RWPE2 (cell line): Measurements from ENCODE around the gene GLCE.

Experiments used
- ATAC-seq: fragments of 200-7000 bp; cut with Tn5 transposase; 3 replicates; pipeline ENCODE4 v1.9.1; 2021; ENCODE audit warnings: low read depth
- DNase-seq: peaks from one replicate; pipeline ENCODE4 v3.0.0-alpha.2; 2020; ENCODE audit warnings: low spot score
- H3K27ac ChIP-seq: fragments of 450-650 bp; 2 replicates; pipeline ENCODE4 v1.5.1; 2017; ENCODE audit warnings: mild to moderate bottlenecking; ENCODE audit not compliant: poor library complexity, severe bottlenecking
- H3K27me3 ChIP-seq: fragments of 250-450 bp; sonication (Bioruptor Pico); 2 replicates; pipeline ENCODE4 v1.5.1; 2021; ENCODE audit warnings: mild to moderate bottlenecking, moderate library complexity; ENCODE audit not compliant: insufficient read depth, poor library complexity, severe bottlenecking
- H3K36me3 ChIP-seq: fragments of 250-450 bp; sonication (Bioruptor Pico); 2 replicates; pipeline ENCODE4 v1.5.1; 2020; ENCODE audit warnings: low read depth, mild to moderate bottlenecking, moderate library complexity
- H3K4me1 ChIP-seq: fragments of 250-450 bp; sonication (Bioruptor Pico); 2 replicates; pipeline ENCODE4 v1.5.1; 2021; ENCODE audit warnings: mild to moderate bottlenecking, moderate library complexity; ENCODE audit not compliant: insufficient read depth, poor library complexity, severe bottlenecking
- H3K4me3 ChIP-seq: fragments of 250-450 bp; sonication (Bioruptor Pico); 2 replicates; pipeline ENCODE4 v1.5.1; 2021; ENCODE audit warnings: mild to moderate bottlenecking, moderate library complexity; ENCODE audit not compliant: severe bottlenecking
- H3K9me3 ChIP-seq: fragments of 250-450 bp; sonication (Bioruptor Pico); 2 replicates; pipeline ENCODE4 v1.5.1; 2021; ENCODE audit warnings: mild to moderate bottlenecking, moderate library complexity; ENCODE audit not compliant: severe bottlenecking
- TF ChIP-seq, protein P1 (sequence below): fragments of 450-650 bp; IDR thresholded peaks from one replicate; pipeline ENCODE4 v1.5.1; 2017; ENCODE audit warnings: mild to moderate bottlenecking, moderate library complexity; ENCODE audit not compliant: poor library complexity, severe bottlenecking

The GLCE gene

DNA sequence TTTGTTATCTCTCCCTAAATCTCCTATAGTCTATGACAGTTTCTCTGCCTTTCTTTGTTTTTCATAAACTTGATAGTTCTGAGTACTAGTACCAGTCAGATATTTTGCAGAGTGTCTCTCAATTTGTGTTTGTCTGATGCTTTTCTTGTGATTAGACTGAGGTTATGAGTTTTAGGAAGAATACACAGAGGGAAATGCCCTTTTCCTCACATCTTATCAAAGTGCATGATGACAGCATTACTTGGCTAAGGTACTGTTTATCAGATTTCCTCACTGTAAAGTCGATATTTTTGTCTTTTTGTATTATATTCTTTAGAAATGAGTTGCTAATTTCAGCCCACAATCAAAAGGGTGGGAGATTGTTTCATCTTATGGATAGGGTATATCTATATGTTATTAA lies 45.6 kb downstream of the GLCE start:
- TF ChIP-seq, protein P1, sequence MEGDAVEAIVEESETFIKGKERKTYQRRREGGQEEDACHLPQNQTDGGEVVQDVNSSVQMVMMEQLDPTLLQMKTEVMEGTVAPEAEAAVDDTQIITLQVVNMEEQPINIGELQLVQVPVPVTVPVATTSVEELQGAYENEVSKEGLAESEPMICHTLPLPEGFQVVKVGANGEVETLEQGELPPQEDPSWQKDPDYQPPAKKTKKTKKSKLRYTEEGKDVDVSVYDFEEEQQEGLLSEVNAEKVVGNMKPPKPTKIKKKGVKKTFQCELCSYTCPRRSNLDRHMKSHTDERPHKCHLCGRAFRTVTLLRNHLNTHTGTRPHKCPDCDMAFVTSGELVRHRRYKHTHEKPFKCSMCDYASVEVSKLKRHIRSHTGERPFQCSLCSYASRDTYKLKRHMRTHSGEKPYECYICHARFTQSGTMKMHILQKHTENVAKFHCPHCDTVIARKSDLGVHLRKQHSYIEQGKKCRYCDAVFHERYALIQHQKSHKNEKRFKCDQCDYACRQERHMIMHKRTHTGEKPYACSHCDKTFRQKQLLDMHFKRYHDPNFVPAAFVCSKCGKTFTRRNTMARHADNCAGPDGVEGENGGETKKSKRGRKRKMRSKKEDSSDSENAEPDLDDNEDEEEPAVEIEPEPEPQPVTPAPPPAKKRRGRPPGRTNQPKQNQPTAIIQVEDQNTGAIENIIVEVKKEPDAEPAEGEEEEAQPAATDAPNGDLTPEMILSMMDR = no peak
- no peaks in the 10 kb centered on the region for H3K36me3 ChIP-seq
- ATAC-seq = no peak

DNA sequence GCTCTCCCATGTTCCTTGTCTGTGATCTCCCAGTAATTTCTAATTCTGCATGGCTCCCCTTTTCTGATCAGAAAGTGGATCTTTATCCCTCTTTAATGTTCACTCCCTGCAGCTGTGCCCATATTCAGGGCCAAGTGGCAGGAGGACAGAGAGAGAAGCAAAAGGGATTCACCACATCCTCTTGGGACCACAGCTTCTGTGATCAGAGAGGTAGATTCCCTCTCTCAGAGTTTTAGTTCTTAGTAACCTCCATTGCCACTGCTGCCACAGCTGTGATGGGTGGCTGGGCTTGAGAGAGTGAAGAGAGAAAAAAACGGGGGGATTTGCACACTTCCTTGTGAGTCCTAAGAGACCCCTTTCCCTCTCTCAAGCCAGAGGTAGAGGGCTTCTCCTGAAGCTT lies 49.2 kb downstream of the GLCE start:
- Histone ChIP-seq H3K27ac (no peak overlapping the region), H3K9me3 (no peaks in the 10 kb centered on the region), H3K4me1 (no peaks in the 10 kb centered on the region), H3K4me3 (no peak overlapping the region), H3K36me3 (no peaks in the 10 kb centered on the region), H3K27me3 (no peaks in the 10 kb centered on the region)
- TF ChIP-seq, protein P1 = no peak
- DNase-seq (no peak), ATAC-seq (no peak)

More for the DNA sequence above, 45.6 kb downstream of the GLCE start:
- Histone ChIP-seq H3K27ac (no peak overlapping the region), H3K27me3 (no peaks in the 10 kb centered on the region), H3K4me1 (no peaks in the 10 kb centered on the region), H3K9me3 (no peaks in the 10 kb centered on the region), H3K4me3 (no peak overlapping the region)
- no peak for DNase-seq

GRCh38 chr15:69210574-69210973 lies 50.1 kb downstream of the GLCE start:
- TF ChIP-seq, protein P1 = no peak
- Histone ChIP-seq H3K36me3 (no peaks in the 10 kb centered on the region), H3K4me3 (no peak overlapping the region), H3K27me3 (peaks cover 3% of the 10 kb centered on the region), H3K27ac (no peak overlapping the region), H3K9me3 (no peaks in the 10 kb centered on the region), H3K4me1 (no peaks in the 10 kb centered on the region)
- DNase-seq (no peak), ATAC-seq (no peak)

DNA sequence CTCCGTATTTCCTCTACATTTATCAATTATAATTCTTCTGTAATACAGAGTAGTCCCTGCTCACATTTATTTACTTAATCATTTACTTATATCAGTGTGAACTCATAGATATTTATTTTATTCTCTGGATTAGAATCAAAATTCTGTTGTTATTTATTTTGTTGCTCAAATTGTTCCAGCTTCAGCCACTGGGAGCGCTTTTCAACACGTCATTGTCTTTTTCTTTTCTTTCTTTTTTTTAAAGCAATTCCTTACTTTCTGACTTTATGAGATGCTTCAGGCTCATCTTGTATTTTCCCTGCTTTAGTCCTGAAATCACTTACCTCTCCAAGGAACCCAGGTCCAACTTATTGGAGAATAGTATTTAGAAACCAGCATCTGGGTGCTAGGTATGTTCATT lies 53.4 kb downstream of the GLCE start:
- H3K27me3 ChIP-seq = peaks cover 3% of the 10 kb centered on the region
- no peaks in the 10 kb centered on the region for H3K9me3 ChIP-seq
- ATAC-seq (no peak), DNase-seq (no peak)
- no peaks in the 10 kb centered on the region for H3K36me3 ChIP-seq
- no peak overlapping the region for H3K4me3 ChIP-seq
- H3K4me1 ChIP-seq = no peaks in the 10 kb centered on the region
- TF ChIP-seq, protein P1 = peak; percentile 57
- no peak overlapping the region for H3K27ac ChIP-seq

GRCh38 chr15:69215314-69216035 lies 55.0 kb downstream of the GLCE start:
- Histone ChIP-seq H3K27me3 (peaks cover 3% of the 10 kb centered on the region), H3K36me3 (no peaks in the 10 kb centered on the region), H3K9me3 (no peaks in the 10 kb centered on the region), H3K4me3 (no peak overlapping the region), H3K27ac (no peak overlapping the region), H3K4me1 (no peaks in the 10 kb centered on the region)
- TF ChIP-seq, protein P1 = no peak
- DNase-seq (no peak), ATAC-seq (peak; percentile 29; the same call in 1 of the 3 replicates)
